H1 (cell line): ENCODE measurements around the gene TRIM29. TPM values are rescaled to one million over a fixed set of nuclear protein-coding genes. Genes with fewer than 3 reads are reported as not detected.

Experiments used
- CTCF ChIA-PET: fragments of 300-600 bp; sonication (Branson Sonifier 250); formaldehyde crosslinking; loops from one replicate; lab custom pipeline; 2021; ENCODE audit not compliant: partially characterized antibody; lab: Charles Lee
- POLR2A ChIA-PET: fragments of 300-600 bp; sonication (Branson Sonifier 250); formaldehyde crosslinking; loops from one replicate; lab custom pipeline; 2021; ENCODE audit warnings: inconsistent platforms; ENCODE audit not compliant: partially characterized antibody; lab: Charles Lee
- DNase-seq, 2 experiments: peaks; one replicate each; pipeline versions ENCODE4 v3.0.0 to v3.0.0-alpha.2; 2010 to 2022; ENCODE audit warnings: low spot score in 2 of 2, low read depth in 1 of 2, mixed read lengths in 1 of 2
- FAIRE-seq: peaks from 2 replicates; lab custom pipeline; 2011; peaks lifted over from hg19 to GRCh38; lab: Jason Lieb, UNC
- H2AFZ ChIP-seq: 2 replicates; pipeline ENCODE4 v1.8.1; 2012; ENCODE audit warnings: low read length, inconsistent platforms
- H2AK5ac ChIP-seq: 2 replicates; pipeline ENCODE4 v1.6.1; 2013; ENCODE audit warnings: low read depth, low read length
- H2BK120ac ChIP-seq: replicated peaks from 2 replicates; pipeline ENCODE3; 2013; ENCODE audit warnings: low read depth, low read length, inconsistent platforms
- H2BK12ac ChIP-seq: 2 replicates; pipeline ENCODE4 v1.6.1; 2013; ENCODE audit warnings: low read depth, low read length
- H2BK15ac ChIP-seq: 2 replicates; pipeline ENCODE4 v1.6.1; 2013; ENCODE audit warnings: low read length
- H2BK20ac ChIP-seq: 2 replicates; pipeline ENCODE4 v1.6.1; 2013; ENCODE audit warnings: low read length
- H2BK5ac ChIP-seq: 2 replicates; pipeline ENCODE4 v1.6.1; 2013; ENCODE audit warnings: low read depth, low read length
- H3K14ac ChIP-seq: 2 replicates; pipeline ENCODE4 v1.6.1; 2013; ENCODE audit warnings: inconsistent platforms; ENCODE audit not compliant: insufficient read length
- H3K18ac ChIP-seq: 2 replicates; pipeline ENCODE4 v1.6.1; 2013; ENCODE audit warnings: low read length; ENCODE audit errors: extremely low read depth
- H3K23ac ChIP-seq: 2 replicates; pipeline ENCODE4 v1.6.1; 2013; ENCODE audit warnings: inconsistent platforms; ENCODE audit not compliant: insufficient read length
- H3K23me2 ChIP-seq: 2 replicates; pipeline ENCODE4 v1.6.1; 2013; ENCODE audit warnings: low read depth, low read length
- H3K27ac ChIP-seq: 2 replicates; pipeline ENCODE4 v1.6.1; 2011; ENCODE audit warnings: low read depth, low read length, inconsistent platforms
- H3K27me3 ChIP-seq, 4 experiments: replicated peaks in 1 of 4; 1 replicate in 1 of 4; 2 replicates in 3 of 4; pipeline versions ENCODE4 v1.6.1 to v1.8.1; 2011 to 2013; ENCODE audit warnings: low read length in 3 of 4, mild to moderate bottlenecking in 3 of 4, inconsistent platforms in 2 of 4, mixed read lengths in 2 of 4, moderate library complexity in 1 of 4; ENCODE audit not compliant: control insufficient read depth in 3 of 4, insufficient read depth in 3 of 4; ENCODE audit errors: extremely low read depth in 1 of 4
- H3K36me3 ChIP-seq, 4 experiments: 2 replicates each; pipeline versions ENCODE4 v1.6.1 to v1.8.1; 2011 to 2013; ENCODE audit warnings: mild to moderate bottlenecking in 4 of 4, low read length in 3 of 4, moderate library complexity in 2 of 4, control low read depth in 1 of 4, inconsistent platforms in 1 of 4; ENCODE audit not compliant: insufficient read depth in 4 of 4, control insufficient read depth in 2 of 4
- H3K4ac ChIP-seq: replicated peaks from 2 replicates; pipeline ENCODE3; 2013; ENCODE audit warnings: low read length, low read depth, mixed read lengths, inconsistent platforms; ENCODE audit not compliant: insufficient read length
- H3K4me1 ChIP-seq, 4 experiments: replicated peaks in 1 of 4; 1 replicate in 1 of 4; 2 replicates in 3 of 4; pipeline versions ENCODE4 v1.6.1 to v1.8.1; 2011 to 2013; ENCODE audit warnings: low read length in 3 of 4, inconsistent platforms in 2 of 4, mixed read lengths in 1 of 4; ENCODE audit not compliant: insufficient read depth in 4 of 4, control insufficient read depth in 3 of 4
- H3K4me2 ChIP-seq, 2 experiments: 2 replicates each; pipeline versions ENCODE4 v1.6.1 to v1.8.1; 2011 to 2013; ENCODE audit warnings: low read depth in 2 of 2, low read length in 2 of 2, control low read depth in 1 of 2, inconsistent platforms in 1 of 2, mild to moderate bottlenecking in 1 of 2; ENCODE audit not compliant: insufficient read depth in 1 of 2
- H3K4me3 ChIP-seq, 4 experiments: fragments of 200-600, 300-600 bp in 1 of 4; sonication (generic), shearing (Covaris generic), sonication (Bioruptor Twin) in 1 of 4; 2 replicates each; pipeline versions ENCODE4 v1.5.1 to v1.8.1; 2011 to 2016; ENCODE audit warnings: low read length in 4 of 4, low read depth in 3 of 4, control low read depth in 2 of 4, inconsistent platforms in 2 of 4, mild to moderate bottlenecking in 2 of 4, mixed read lengths in 1 of 4, moderate library complexity in 1 of 4; ENCODE audit not compliant: insufficient read depth in 2 of 4; ENCODE audit errors: extremely low read depth in 1 of 4
- H3K56ac ChIP-seq: replicated peaks from 2 replicates; pipeline ENCODE3; 2013; ENCODE audit warnings: low read depth, mild to moderate bottlenecking, mixed read lengths, low read length, inconsistent platforms; ENCODE audit not compliant: insufficient read length
- H3K79me1 ChIP-seq: 2 replicates; pipeline ENCODE4 v1.6.1; 2013; ENCODE audit warnings: low read depth, low read length, control low read depth
- H3K79me2 ChIP-seq, 2 experiments: 2 replicates each; pipeline versions ENCODE4 v1.6.1 to v1.8.1; 2012 to 2013; ENCODE audit warnings: low read length in 2 of 2, mild to moderate bottlenecking in 2 of 2, inconsistent platforms in 1 of 2; ENCODE audit not compliant: insufficient read depth in 2 of 2, control insufficient read depth in 1 of 2
- H3K9ac ChIP-seq, 4 experiments: replicated peaks in 1 of 4; 1 replicate in 1 of 4; 2 replicates in 3 of 4; pipeline versions ENCODE4 v1.6.1 to v1.8.1; 2011 to 2013; ENCODE audit warnings: low read depth in 3 of 4, low read length in 3 of 4, control low read depth in 2 of 4, mild to moderate bottlenecking in 2 of 4, moderate library complexity in 2 of 4, inconsistent platforms in 1 of 4; ENCODE audit errors: extremely low read depth in 1 of 4
- H3K9me3 ChIP-seq, 2 experiments: 2 replicates each; pipeline versions ENCODE4 v1.6.1 to v1.8.1; 2012 to 2013; ENCODE audit warnings: mild to moderate bottlenecking in 2 of 2, moderate library complexity in 2 of 2, control low read depth in 1 of 2, inconsistent platforms in 1 of 2, low read depth in 1 of 2, low read length in 1 of 2, mixed read lengths in 1 of 2; ENCODE audit not compliant: insufficient read depth in 2 of 2
- H4K20me1 ChIP-seq, 2 experiments: replicated peaks in 1 of 2; 2 replicates each; pipeline versions ENCODE3 to v1.8.1; 2011 to 2013; ENCODE audit warnings: inconsistent platforms in 2 of 2, low read length in 2 of 2, mild to moderate bottlenecking in 1 of 2; ENCODE audit not compliant: insufficient read depth in 2 of 2, control insufficient read depth in 1 of 2
- H4K5ac ChIP-seq: 2 replicates; pipeline ENCODE4 v1.6.1; 2013; ENCODE audit warnings: low read length, low read depth, mixed read lengths, inconsistent platforms; ENCODE audit not compliant: insufficient read length
- H4K8ac ChIP-seq: 2 replicates; pipeline ENCODE4 v1.8.0; 2013; ENCODE audit warnings: mild to moderate bottlenecking, moderate library complexity, low read length, inconsistent platforms; ENCODE audit not compliant: insufficient read depth; ENCODE audit errors: extremely low read depth
- H4K91ac ChIP-seq: replicated peaks from 2 replicates; pipeline ENCODE3; 2013; ENCODE audit warnings: low read length, mixed read lengths, inconsistent platforms; ENCODE audit not compliant: insufficient read length
- GABPA ChIP-seq: IDR thresholded peaks from 2 replicates; pipeline ENCODE4 v1.6.1; 2011; ENCODE audit warnings: mild to moderate bottlenecking, low read length, moderate library complexity, borderline replicate concordance; ENCODE audit not compliant: insufficient read depth
- KDM4A ChIP-seq: IDR thresholded peaks from one replicate; pipeline ENCODE4 v1.7.1; 2012; ENCODE audit warnings: low read depth, mild to moderate bottlenecking, moderate library complexity, low read length, inconsistent platforms; ENCODE audit not compliant: severe bottlenecking
- KDM5A ChIP-seq: fragments of 200-600 bp; IDR thresholded peaks from 2 replicates; pipeline ENCODE4 v1.7.1; 2012; ENCODE audit warnings: mild to moderate bottlenecking, low read length, inconsistent platforms, mixed read lengths
- POU5F1 ChIP-seq: IDR thresholded peaks from 2 replicates; pipeline ENCODE4 v1.6.1; 2011; ENCODE audit warnings: low read depth, mild to moderate bottlenecking, low read length, moderate library complexity
- RAD21 ChIP-seq, 2 experiments: IDR thresholded peaks in 1 of 2; conservative IDR thresholded peaks in 1 of 2; 2 replicates each; pipeline ENCODE4 v1.6.1; 2011; ENCODE audit warnings: low read depth in 2 of 2, low read length in 2 of 2, improper control_type of control experiment in 1 of 2, inconsistent platforms in 1 of 2, mild to moderate bottlenecking in 1 of 2, moderate library complexity in 1 of 2
- WGBS, 2 experiments: shearing (Covaris generic) in 1 of 2; methylation state at CpG; one replicate each; pipeline versions ENCODE4 v1.1.6 to v1.1.7; 2013 to 2015; ENCODE audit warnings: low lambda C conversion rate in 2 of 2, mixed read lengths in 2 of 2, inconsistent platforms in 1 of 2, low coverage in 1 of 2, missing lambda C conversion rate in 1 of 2; ENCODE audit not compliant: insufficient replicate concordance in 2 of 2, insufficient coverage in 1 of 2, insufficient read length in 1 of 2; ENCODE audit errors: extremely low coverage in 1 of 2, missing lambda C conversion rate in 1 of 2; 5-methylcytosine and 5-hydroxymethylcytosine counted together
- polyA plus RNA-seq, 7 experiments: library from polyadenylated mRNA; depleted of rRNA in 3 of 7; stranded (reverse) in 5 of 7; unstranded in 2 of 7; fragments of >200 nt in 5 of 7; fragments of 200-250 nt in 2 of 7; gene quantifications; 1 replicate in 5 of 7; 2 replicates in 1 of 7; 4 replicates in 1 of 7; pipeline versions ENCODE4 v1.2.1 to v1.2.3, GENCODE V29; 2011 to 2013; ENCODE audit warnings: missing spikeins in 2 of 7, mixed read lengths in 2 of 7
- total RNA-seq: library from RNA; stranded (reverse); fragmentation: NEBNext Ultra II Directional; extraction: Animal tissue kit (Norgen Biotek cat#: 25700); gene quantifications from 2 replicates; pipeline ENCODE4 v1.2.1, GENCODE V29; 2021

TRIM29 gene
- total and polyA plus RNA-seq, 2 of the 8 experiments (the other 6 are each of a cell fraction or from before 2014, with no cell fraction given): 0.17 to 0.43 TPM

- Histone ChIP-seq H2AFZ (no peak overlapping the region), H4K8ac (no peak overlapping the region), H3K56ac (no peak overlapping the region), H3K79me2 (no peaks in the 10 kb centered on the region), H3K27me3 (peaks cover 0 to 21% (median 14%) of the 10 kb centered on the region in 4 experiments; a peak in 4 of 7 replicates), H2BK20ac (no peak overlapping the region), H4K91ac (no peak overlapping the region), H3K23me2 (no peaks in the 10 kb centered on the region; the same call in 1 of the 2 replicates), H3K9ac (no peak overlapping the region), H2BK12ac (no peak overlapping the region), H3K4ac (no peak overlapping the region), H4K20me1 (no peaks in the 10 kb centered on the region), H3K9me3 (no peaks in the 10 kb centered on the region; a peak in 1 of 4 replicates), H3K23ac (no peak overlapping the region), H2BK15ac (no peak overlapping the region)
- DNase-seq: peak in 1 of 2 experiments; percentile 22
- CTCF ChIA-PET: interaction anchor here (0.7 to 17.5 kb wide), 8 partner anchors 8 to 542 kb away, joined by 3 to 237 read pairs (median 5); no protein-coding TSS in a partner anchor
- 83 to 100% methylated on average over 1 to 11 of the region's 11 CpGs for WGBS, 2 experiments
- no peak for TF ChIP-seq GABPA
- no peak for TF ChIP-seq KDM5A
- no peak for TF ChIP-seq KDM4A
- no peak for TF ChIP-seq RAD21 (IDR thresholded peaks at IDR 0.05 in 1 of 2, conservative IDR thresholded peaks at IDR 0.05 in 1 of 2; ENCODE audit: low read depth in 2 of 2, low read length in 2 of 2)
- TF ChIP-seq POU5F1: no peak
- TF ChIP-seq, all 59 proteins: peak for 0
- POLR2A ChIA-PET: no interaction called here
- Histone ChIP-seq H3K4me2 (no peak overlapping the region), H2AK5ac (0 out of 2 replicates have a peak overlapping the region, but pooled peaks have one; percentile 39), H3K27ac (no peak overlapping the region), H3K14ac (no peak overlapping the region), H3K18ac (no peak overlapping the region), H3K4me3 (no peak overlapping the region), H2BK5ac (no peak overlapping the region), H3K79me1 (no peaks in the 10 kb centered on the region), H4K5ac (no peak overlapping the region), H3K4me1 (peaks cover 1 to 14% (median 4%) of the 10 kb centered on the region in 4 experiments; a peak in 4 of 7 replicates), H2BK120ac (no peak overlapping the region), H3K36me3 (no peaks in the 10 kb centered on the region)
- no peak for FAIRE-seq
Observed at GRCh38 chr11:120184371-120184945, 46.5 kb upstream of the TRIM29 start.
